T-helper 2 cell treated with Interferon-gamma antibody and Interleukin-4, amounts not matched to agents 5 μg/mL and 100 μg/mL, for 36 hours (primary cell): Measurements from ENCODE around the gene ABI3BP.

ENCODE experiments used
- DNase-seq: peaks from one replicate; pipeline ENCODE4 v3.0.0; 2021; ENCODE audit warnings: low spot score
- H3K27ac Mint-ChIP-seq: one replicate; pipeline ENCODE4 v1.8.0; 2021; ENCODE audit warnings: mild to moderate bottlenecking, mixed read lengths
- H3K27me3 Mint-ChIP-seq: one replicate; pipeline ENCODE4 v1.8.0; 2021; ENCODE audit warnings: low read depth, mixed read lengths
- H3K36me3 Mint-ChIP-seq: one replicate; pipeline ENCODE4 v1.8.0; 2021; ENCODE audit warnings: low read depth, mixed read lengths
- H3K4me1 Mint-ChIP-seq: one replicate; pipeline ENCODE4 v1.8.0; 2021; ENCODE audit warnings: low read depth, mixed read lengths
- H3K4me3 Mint-ChIP-seq: one replicate; pipeline ENCODE4 v1.8.0; 2022; ENCODE audit warnings: mild to moderate bottlenecking, moderate library complexity, mixed read lengths
- H3K9me3 Mint-ChIP-seq: one replicate; pipeline ENCODE4 v1.8.0; 2021; ENCODE audit warnings: mixed read lengths

Gene ABI3BP

DNA sequence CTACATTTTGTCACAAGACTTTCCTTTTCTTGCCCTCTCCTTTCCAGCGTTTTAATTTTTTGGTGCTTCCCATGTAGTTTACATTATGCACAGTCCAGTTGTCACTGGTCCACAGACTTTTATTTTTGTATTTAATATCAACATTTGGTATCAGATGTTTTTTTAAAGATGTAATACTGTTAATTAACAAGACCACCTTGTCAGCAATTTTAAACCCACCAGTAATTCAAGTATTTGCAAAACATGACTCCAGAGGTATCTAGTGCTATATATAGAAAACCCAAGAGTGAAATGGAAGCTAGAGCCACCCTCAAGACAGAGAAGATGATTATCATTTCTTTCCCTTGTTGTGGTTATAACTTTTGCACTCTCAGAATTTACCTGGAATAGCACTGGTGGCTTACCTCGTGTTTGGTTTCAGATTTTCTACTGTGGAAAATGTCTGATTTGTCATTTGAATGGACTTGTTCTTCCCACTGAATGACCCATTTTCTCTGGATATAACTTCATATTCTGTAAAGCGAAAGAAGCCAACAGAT is 227.7 kb downstream of the ABI3BP start:
- Mint-ChIP-seq H3K27ac (no peak overlapping the region), H3K4me1 (peaks cover 10% of the 10 kb centered on the region), H3K27me3 (no peaks in the 10 kb centered on the region), H3K4me3 (no peak overlapping the region), H3K36me3 (no peaks in the 10 kb centered on the region), H3K9me3 (no peaks in the 10 kb centered on the region)
- no peak for DNase-seq

DNA sequence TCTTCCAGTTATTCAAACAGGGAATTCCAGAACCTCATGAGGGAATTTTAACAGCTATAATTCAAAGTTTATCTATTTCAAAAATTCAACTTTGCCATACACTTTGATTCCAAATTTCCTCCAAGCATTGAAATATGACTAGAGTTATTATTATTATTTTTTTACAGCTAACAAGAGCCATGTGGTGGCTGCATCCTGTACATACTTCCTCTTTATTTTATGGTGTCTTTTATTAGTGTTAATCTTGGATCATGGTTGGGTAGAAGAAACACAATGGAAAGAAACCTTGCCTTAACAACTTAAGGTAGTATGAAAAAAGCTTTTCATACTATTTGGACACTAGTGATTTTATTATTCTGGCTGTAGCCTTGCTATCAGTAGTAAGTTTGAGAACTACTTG is 231.3 kb downstream of the ABI3BP start:
- Mint-ChIP-seq H3K4me1 (peaks cover 15% of the 10 kb centered on the region), H3K27me3 (no peaks in the 10 kb centered on the region), H3K36me3 (no peaks in the 10 kb centered on the region), H3K9me3 (no peaks in the 10 kb centered on the region), H3K4me3 (no peak overlapping the region), H3K27ac (no peak overlapping the region)
- DNase-seq: no peak

DNA sequence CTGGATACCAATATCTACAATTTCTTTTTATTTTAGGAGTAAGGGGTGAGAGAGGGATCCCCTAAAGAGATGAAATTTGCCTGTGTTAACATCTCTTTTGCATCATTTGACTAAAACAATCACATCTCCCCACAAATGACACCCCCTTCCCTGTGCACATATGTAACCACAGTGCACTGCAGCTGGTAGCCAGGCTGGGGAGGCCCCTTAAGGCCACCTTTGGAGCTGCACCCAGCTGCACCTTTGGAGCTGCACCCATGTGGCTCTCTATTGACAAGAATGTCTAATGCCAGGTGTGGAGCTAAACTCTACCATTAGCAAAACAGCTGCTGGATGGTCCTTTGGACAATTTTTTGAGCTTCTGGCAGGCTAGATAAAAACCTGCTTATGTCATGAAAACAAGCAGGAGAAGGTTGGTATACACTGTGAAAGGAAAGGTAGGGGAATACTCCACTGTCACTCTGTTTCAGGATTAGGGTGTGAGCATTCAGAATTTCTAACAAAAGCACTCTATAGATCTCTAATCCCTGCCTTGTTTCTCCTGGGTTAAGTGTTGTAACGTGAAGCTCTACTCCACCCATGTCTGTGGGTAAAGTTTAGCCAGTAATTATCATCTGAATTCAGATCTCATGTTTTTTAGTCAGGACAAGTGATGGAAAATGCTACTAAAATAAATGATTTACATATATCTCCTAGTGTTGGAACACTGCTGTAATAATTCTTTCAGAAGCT is 231.8 kb downstream of the ABI3BP start:
- Mint-ChIP-seq H3K9me3 (no peaks in the 10 kb centered on the region), H3K36me3 (no peaks in the 10 kb centered on the region), H3K27me3 (no peaks in the 10 kb centered on the region), H3K4me1 (peaks cover 15% of the 10 kb centered on the region), H3K4me3 (no peak overlapping the region), H3K27ac (no peak overlapping the region)
- DNase-seq: no peak

DNA sequence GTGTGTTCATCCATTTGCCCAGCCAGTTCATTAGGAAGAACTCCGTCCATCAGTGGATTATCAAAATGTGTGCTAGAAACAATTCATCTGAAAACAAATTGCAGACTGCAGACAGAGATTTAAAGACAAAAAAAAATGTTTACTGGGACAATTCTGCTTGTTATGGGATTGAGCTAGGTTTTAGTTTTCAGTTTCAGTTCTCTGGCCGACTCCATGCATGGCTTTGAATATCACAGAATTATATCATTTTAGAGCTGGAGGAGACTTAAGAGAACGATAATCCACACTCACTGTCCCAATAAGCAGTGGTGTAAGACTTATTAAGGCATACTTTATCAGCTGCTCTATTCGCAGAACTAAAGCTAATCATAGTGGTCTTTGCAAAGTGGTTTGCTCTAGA is 232.8 kb downstream of the ABI3BP start:
- no peak overlapping the region for H3K4me3 Mint-ChIP-seq
- no peaks in the 10 kb centered on the region for H3K27me3 Mint-ChIP-seq
- H3K4me1 Mint-ChIP-seq: peaks cover 6% of the 10 kb centered on the region
- no peak overlapping the region for H3K27ac Mint-ChIP-seq
- H3K36me3 Mint-ChIP-seq: no peaks in the 10 kb centered on the region
- DNase-seq: no peak
- H3K9me3 Mint-ChIP-seq: no peaks in the 10 kb centered on the region

DNA sequence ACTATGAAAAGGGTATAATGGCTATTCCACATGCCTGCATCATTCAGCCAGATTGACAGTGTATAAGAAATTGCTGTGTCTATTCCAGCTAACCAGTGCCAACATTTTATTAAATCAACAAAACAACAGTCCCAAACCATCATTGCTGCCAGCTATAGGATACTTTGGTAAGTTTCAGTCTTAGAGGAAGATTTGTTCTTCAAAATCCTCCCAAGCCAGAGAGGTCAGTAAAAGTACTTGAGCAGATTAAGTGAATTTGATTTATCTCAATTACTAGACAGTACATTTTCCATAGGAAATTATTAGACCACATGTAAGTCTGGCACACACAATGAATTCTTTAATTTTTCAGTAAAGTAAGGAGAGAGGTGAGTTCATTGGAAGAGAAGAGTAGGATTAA is 233.3 kb downstream of the ABI3BP start:
- Mint-ChIP-seq H3K4me1 (peaks cover 5% of the 10 kb centered on the region), H3K27me3 (no peaks in the 10 kb centered on the region), H3K36me3 (no peaks in the 10 kb centered on the region), H3K9me3 (no peaks in the 10 kb centered on the region), H3K4me3 (no peak overlapping the region), H3K27ac (no peak overlapping the region)
- DNase-seq: no peak

DNA sequence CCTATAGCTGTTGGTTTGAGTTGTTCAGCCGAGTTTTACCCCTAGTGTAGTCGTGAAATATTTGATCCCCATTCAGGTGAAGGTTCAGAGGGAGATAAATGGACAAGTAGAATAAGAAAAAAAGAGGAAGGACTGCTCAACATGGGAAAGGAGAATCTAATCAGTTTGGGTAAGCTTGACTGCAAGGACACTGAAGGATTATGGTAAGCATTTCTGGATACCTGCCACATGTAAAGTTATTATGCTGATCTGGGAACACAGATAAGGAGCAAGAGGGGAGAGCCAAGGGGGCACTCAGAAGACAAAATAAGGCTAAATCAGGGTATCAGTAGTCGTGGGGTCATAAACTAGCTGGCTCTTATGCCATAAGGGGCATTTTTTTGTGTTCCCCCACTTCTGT is 234.1 kb downstream of the ABI3BP start:
- no peak for DNase-seq
- Mint-ChIP-seq H3K4me3 (no peak overlapping the region), H3K27me3 (no peaks in the 10 kb centered on the region), H3K36me3 (no peaks in the 10 kb centered on the region), H3K9me3 (no peaks in the 10 kb centered on the region), H3K4me1 (peaks cover 5% of the 10 kb centered on the region), H3K27ac (no peak overlapping the region)

DNA sequence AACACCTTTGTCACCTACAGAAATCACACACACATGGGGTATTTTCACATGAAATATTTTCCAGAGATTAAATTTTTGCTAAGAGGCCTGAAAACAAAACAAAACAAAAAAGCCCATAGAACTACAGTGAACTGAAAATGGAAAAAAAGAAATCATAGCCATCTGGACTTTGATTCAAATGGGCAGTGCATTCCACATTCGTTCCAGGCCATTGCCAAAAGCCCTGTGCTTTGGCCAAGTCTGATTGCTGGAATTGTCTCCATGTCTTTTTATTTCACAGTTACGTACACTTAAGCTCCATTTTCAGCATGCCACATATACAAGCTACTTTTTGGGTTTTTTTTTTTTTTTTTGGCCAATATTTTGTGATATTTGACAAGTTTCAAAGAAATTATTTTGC is 236.8 kb downstream of the ABI3BP start:
- Mint-ChIP-seq H3K4me1 (peaks cover 5% of the 10 kb centered on the region), H3K9me3 (no peaks in the 10 kb centered on the region), H3K36me3 (peaks cover 14% of the 10 kb centered on the region), H3K4me3 (no peak overlapping the region), H3K27ac (no peak overlapping the region), H3K27me3 (no peaks in the 10 kb centered on the region)
- DNase-seq: no peak

DNA sequence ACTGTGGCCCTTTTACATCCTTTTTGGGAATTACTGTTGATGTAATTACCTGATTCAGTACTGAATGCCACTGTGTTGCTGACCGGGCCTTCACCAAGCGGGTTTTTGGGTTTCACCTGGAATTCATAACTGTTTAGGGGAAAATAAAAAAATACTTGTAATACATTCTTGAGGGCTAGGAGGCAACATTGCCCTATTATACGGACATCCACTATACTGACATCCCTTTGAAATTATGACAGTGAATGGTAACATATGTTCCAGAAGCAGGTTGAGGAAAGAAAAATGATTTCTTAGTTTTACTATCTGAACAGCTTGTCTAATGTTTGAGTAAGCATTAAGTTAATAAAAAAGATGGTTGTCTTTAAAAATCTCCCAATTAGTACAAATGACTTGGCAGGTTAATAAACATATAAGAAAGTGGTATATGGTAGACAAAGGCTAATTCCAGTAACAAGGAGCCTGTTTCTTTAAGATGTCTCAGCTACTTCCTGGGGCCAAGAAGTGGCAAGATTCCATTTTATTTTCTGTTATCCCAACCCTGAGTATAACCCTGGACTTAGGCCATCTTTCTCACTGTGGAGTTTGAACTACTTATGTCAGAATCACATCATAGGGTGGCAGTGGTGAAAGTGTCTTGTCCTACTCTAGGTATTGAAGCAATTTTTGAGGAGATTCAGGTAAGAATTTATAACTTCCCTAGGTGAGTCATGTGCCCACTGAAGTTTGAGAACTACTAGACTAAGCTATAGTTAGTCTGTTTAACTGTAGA is 238.5 kb downstream of the ABI3BP start:
- H3K4me3 Mint-ChIP-seq: no peak overlapping the region
- no peak overlapping the region for H3K27ac Mint-ChIP-seq
- no peak for DNase-seq
- H3K36me3 Mint-ChIP-seq: peaks cover 23% of the 10 kb centered on the region
- no peaks in the 10 kb centered on the region for H3K9me3 Mint-ChIP-seq
- no peaks in the 10 kb centered on the region for H3K4me1 Mint-ChIP-seq
- H3K27me3 Mint-ChIP-seq: no peaks in the 10 kb centered on the region

DNA sequence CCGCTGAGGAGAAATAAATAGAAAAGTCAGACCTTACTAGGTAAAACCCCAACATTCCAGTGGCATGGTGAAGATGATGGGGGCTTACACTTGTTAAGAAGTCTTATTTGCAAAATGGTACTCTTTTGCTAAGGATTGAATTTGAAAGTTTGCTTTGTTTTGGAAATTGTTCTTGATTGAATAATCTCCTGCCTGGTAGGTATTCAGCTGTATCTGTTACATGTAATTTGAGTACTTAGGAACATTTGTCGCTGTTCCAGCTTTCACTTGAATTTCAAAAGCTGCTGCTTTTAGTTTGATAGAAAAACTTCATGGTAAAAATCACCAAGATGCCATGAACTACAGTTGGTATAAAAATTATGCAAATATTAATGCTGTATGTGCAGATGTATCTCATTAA is 239.4 kb downstream of the ABI3BP start:
- Mint-ChIP-seq H3K27me3 (no peaks in the 10 kb centered on the region), H3K27ac (no peak overlapping the region), H3K36me3 (peaks cover 26% of the 10 kb centered on the region), H3K4me3 (no peak overlapping the region), H3K4me1 (no peaks in the 10 kb centered on the region), H3K9me3 (no peaks in the 10 kb centered on the region)
- no peak for DNase-seq

DNA sequence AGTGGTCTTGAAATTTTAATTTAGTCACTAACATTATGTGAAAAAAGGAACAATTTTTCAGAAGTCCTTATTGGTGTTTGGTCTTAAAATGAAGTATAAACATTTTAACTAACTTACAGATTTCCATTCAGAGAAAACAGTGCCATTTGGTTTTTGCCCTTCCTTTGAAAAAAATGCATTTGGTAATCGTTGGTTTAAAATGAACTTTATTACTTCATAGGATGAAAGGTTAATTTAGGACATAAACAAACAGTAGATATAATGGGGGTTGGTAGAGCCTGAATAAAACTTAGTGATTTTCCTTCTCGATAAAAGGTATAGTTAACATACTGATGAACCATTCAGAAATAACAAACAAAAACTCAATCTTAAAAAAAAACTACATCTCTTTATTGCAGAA is 244.3 kb downstream of the ABI3BP start:
- Mint-ChIP-seq H3K27ac (no peak overlapping the region), H3K4me3 (no peak overlapping the region), H3K27me3 (no peaks in the 10 kb centered on the region), H3K36me3 (peaks cover 49% of the 10 kb centered on the region), H3K4me1 (no peaks in the 10 kb centered on the region), H3K9me3 (no peaks in the 10 kb centered on the region)
- no peak for DNase-seq

DNA sequence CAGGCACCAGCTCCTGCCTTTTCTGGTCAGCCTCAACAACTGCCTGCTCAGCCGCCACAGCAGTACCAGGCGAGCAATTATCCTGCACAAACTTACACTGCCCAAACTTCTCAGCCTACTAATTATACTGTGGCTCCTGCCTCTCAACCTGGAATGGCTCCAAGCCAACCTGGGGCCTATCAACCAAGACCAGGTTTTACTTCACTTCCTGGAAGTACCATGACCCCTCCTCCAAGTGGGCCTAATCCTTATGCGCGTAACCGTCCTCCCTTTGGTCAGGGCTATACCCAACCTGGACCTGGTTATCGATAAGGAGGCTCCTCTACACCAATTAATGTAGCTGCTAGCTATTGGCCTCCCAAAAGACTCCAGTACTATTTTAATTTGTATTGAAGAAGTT is 245.0 kb downstream of the ABI3BP start:
- Mint-ChIP-seq H3K36me3 (peaks cover 50% of the 10 kb centered on the region), H3K4me3 (no peak overlapping the region)

DNA sequence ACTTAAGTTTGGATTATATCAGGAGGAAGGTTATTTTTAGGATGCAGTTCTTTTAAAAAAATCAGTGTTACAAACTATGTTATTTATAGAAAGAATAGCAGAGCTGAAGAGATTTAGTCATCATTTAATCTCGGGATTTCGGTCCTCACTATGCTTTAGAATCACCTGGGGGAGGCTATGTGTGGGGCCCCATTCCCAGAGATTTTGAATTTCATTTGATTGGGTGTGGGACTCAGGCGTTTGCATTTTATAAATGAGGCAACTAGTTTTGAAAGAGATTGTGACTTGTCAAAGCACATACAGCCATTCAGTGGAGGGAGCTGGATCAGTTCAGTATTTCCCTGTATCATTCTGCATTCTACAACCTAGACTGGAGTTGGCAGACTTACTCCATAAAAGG is 247.1 kb downstream of the ABI3BP start:
- H3K9me3 Mint-ChIP-seq: no peaks in the 10 kb centered on the region
- H3K36me3 Mint-ChIP-seq: peaks cover 51% of the 10 kb centered on the region
- no peaks in the 10 kb centered on the region for H3K27me3 Mint-ChIP-seq
- H3K27ac Mint-ChIP-seq: no peak overlapping the region
- no peak overlapping the region for H3K4me3 Mint-ChIP-seq
- DNase-seq: no peak
- H3K4me1 Mint-ChIP-seq: no peaks in the 10 kb centered on the region

More for the DNA sequence above, 245.0 kb downstream of the ABI3BP start:
- Mint-ChIP-seq H3K27me3 (no peaks in the 10 kb centered on the region), H3K4me1 (no peaks in the 10 kb centered on the region), H3K27ac (no peak overlapping the region), H3K9me3 (no peaks in the 10 kb centered on the region)
- DNase-seq: no peak

DNA sequence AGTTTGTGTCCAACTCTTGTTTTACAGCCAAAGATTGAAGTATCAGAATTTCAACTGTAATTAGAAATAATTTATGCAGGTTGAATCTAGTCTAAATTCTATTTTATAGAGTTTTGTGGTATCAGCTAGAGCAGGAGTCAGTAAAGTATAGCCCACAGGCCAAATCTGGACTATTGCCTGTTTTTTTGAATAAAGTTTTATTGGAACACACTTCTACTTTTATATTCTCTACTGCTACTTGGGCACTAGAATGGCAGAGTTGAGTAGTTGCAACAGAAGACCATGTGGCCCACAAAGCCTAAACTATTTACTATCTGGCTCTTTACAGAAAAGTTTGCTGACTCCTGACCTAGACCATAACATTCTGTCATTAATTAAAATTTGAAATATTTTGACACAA is 247.6 kb downstream of the ABI3BP start:
- H3K27ac Mint-ChIP-seq: no peak overlapping the region
- H3K9me3 Mint-ChIP-seq: no peaks in the 10 kb centered on the region
- H3K27me3 Mint-ChIP-seq: no peaks in the 10 kb centered on the region
- DNase-seq: no peak
- H3K36me3 Mint-ChIP-seq: peaks cover 51% of the 10 kb centered on the region
- no peaks in the 10 kb centered on the region for H3K4me1 Mint-ChIP-seq
- no peak overlapping the region for H3K4me3 Mint-ChIP-seq

DNA sequence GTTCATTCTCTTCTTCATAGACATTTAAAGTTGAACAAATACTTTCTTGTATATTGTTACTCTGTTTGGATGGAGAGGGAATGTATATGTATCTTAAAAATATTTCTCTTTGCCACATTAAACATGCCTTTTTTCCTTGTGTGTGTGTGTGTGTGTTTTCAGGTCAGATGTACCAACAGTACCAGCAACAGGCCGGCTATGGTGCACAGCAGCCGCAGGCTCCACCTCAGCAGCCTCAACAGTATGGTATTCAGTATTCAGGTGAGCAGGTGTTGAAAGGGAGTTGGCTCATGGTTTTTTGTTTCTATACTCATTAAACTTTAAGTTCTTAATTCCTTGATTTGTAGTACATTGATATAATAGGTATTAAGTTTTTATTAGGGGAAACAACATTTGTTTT is 248.6 kb downstream of the ABI3BP start:
- H3K36me3 Mint-ChIP-seq: peaks cover 55% of the 10 kb centered on the region
- no peaks in the 10 kb centered on the region for H3K9me3 Mint-ChIP-seq
- no peaks in the 10 kb centered on the region for H3K4me1 Mint-ChIP-seq
- no peak overlapping the region for H3K4me3 Mint-ChIP-seq
- DNase-seq: no peak
- H3K27ac Mint-ChIP-seq: no peak overlapping the region
- no peaks in the 10 kb centered on the region for H3K27me3 Mint-ChIP-seq
